Measurements from ENCODE around the gene MCRIP1. TPM values are rescaled to one million over a fixed set of nuclear protein-coding genes. Genes with fewer than 3 reads are reported as not detected.

MCRIP1 gene
- total and polyA plus RNA-seq, 2 donors (not counting 1 experiment from before 2014, with no cell fraction given), result 69.7 to 84.0 TPM

- no peak overlapping the region for H3K27ac Mint-ChIP-seq
- no peaks in the 10 kb centered on the region for H3K9me3 ChIP-seq (ENCODE audit: control extremely low read depth in 1 of 3, control insufficient read depth in 2 of 3, insufficient read depth in 1 of 3, low read length in 2 of 3)
- intact Hi-C loops (cut with micrococcal nuclease), result no loop called here
- H3K27ac ChIP-seq (ENCODE audit: low read length in 2 of 2), result no peak overlapping the region
- POLR2A ChIA-PET, result no interaction called here
- peaks cover 55% of the 10 kb centered on the region for H4K20me1 ChIP-seq (ENCODE audit: control insufficient read depth, insufficient read depth, low read length, poor library complexity, severe bottlenecking)
- CTCF ChIA-PET, result no interaction called here
- 92% methylated on average over 10 of the region's 11 CpGs for WGBS (ENCODE audit: insufficient coverage)
- no peak for TF ChIP-seq EZH2 (IDR thresholded peaks at IDR 0.05; ENCODE audit: borderline replicate concordance, insufficient read depth, low read depth, low read length, poor library complexity, severe bottlenecking)
- TF ChIP-seq, protein P1, sequence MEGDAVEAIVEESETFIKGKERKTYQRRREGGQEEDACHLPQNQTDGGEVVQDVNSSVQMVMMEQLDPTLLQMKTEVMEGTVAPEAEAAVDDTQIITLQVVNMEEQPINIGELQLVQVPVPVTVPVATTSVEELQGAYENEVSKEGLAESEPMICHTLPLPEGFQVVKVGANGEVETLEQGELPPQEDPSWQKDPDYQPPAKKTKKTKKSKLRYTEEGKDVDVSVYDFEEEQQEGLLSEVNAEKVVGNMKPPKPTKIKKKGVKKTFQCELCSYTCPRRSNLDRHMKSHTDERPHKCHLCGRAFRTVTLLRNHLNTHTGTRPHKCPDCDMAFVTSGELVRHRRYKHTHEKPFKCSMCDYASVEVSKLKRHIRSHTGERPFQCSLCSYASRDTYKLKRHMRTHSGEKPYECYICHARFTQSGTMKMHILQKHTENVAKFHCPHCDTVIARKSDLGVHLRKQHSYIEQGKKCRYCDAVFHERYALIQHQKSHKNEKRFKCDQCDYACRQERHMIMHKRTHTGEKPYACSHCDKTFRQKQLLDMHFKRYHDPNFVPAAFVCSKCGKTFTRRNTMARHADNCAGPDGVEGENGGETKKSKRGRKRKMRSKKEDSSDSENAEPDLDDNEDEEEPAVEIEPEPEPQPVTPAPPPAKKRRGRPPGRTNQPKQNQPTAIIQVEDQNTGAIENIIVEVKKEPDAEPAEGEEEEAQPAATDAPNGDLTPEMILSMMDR (IDR thresholded peaks at IDR 0.05), result no peak
- peaks cover 10% of the 10 kb centered on the region for H3K4me1 Mint-ChIP-seq
- no peak overlapping the region for H3K4me3 ChIP-seq (ENCODE audit: control extremely low read depth in 1 of 5, extremely low read depth in 1 of 5, insufficient read depth in 1 of 5, low read depth in 2 of 5, low read length in 4 of 5)
- ATAC-seq (ENCODE audit: low read depth), result no peak
- no peak overlapping the region for H3K4me3 Mint-ChIP-seq
- H3K4me1 ChIP-seq (ENCODE audit: control insufficient read depth in 2 of 2, insufficient read depth in 2 of 2, low read length in 2 of 2), result no peaks in the 10 kb centered on the region
- H3K79me2 ChIP-seq (ENCODE audit: control insufficient read depth, insufficient read depth, low read length), result peaks cover 45% of the 10 kb centered on the region
- H3K9me3 Mint-ChIP-seq (ENCODE audit: insufficient read depth), result no peaks in the 10 kb centered on the region
- H3K9ac ChIP-seq (ENCODE audit: low read length), result no peak overlapping the region
- H3K27me3 Mint-ChIP-seq, result no peaks in the 10 kb centered on the region
- H2AFZ ChIP-seq (ENCODE audit: insufficient read depth, low read depth, low read length, poor library complexity, severe bottlenecking), result no peak overlapping the region
- no peak for DNase-seq
- no peak overlapping the region for H3K4me2 ChIP-seq (replicated peaks; ENCODE audit: low read depth, low read length, poor library complexity, severe bottlenecking)
- no peaks in the 10 kb centered on the region for H3K27me3 ChIP-seq (replicated peaks in 1 of 4; ENCODE audit: control extremely low read depth in 1 of 4, control insufficient read depth in 3 of 4, insufficient read depth in 4 of 4, low read length in 3 of 4)
- H3K36me3 ChIP-seq (replicated peaks in 1 of 2; ENCODE audit: control extremely low read depth in 1 of 2, control insufficient read depth in 1 of 2, extremely low read depth in 1 of 2, insufficient read depth in 2 of 2, low read length in 1 of 2), result peaks cover 0 to 15% of the 10 kb centered on the region in 2 experiments
Observed at GRCh38 chr17:81825841-81826466, 7.1 kb downstream of the MCRIP1 start.

DNA sequence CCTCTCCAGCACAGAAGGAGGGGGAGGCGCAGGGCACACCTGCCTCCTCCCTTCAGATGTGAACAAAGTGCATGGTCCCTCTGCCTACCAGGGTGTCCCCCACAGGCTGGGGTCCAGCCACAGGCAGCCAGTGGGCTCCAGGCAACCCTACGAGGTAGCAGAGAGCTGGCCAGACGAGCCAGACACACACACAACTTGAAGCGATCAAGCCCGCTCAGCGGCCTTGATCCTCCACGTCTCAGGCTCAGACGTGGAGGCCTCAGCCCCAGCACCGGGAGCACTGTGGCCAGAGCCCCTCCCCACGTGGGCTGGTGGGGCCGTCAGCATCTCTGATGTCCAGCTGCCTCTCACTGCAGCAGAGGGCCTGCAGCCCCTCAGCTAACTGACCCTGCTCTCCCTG is 8.5 kb downstream of the MCRIP1 start:
- ChIA-PET CTCF (no interaction called here), POLR2A (no interaction called here)
- H3K9me3 ChIP-seq (ENCODE audit: control extremely low read depth in 1 of 3, control insufficient read depth in 2 of 3, insufficient read depth in 1 of 3, low read length in 2 of 3), result no peaks in the 10 kb centered on the region
- peaks cover 0 to 12% of the 10 kb centered on the region in 2 experiments for H3K36me3 ChIP-seq (replicated peaks in 1 of 2; ENCODE audit: control extremely low read depth in 1 of 2, control insufficient read depth in 1 of 2, extremely low read depth in 1 of 2, insufficient read depth in 2 of 2, low read length in 1 of 2)
- Mint-ChIP-seq H3K27ac (no peak overlapping the region), H3K27me3 (no peaks in the 10 kb centered on the region), H3K4me1 (peaks cover 9% of the 10 kb centered on the region), H3K9me3 (ENCODE audit: insufficient read depth) (no peaks in the 10 kb centered on the region), H3K4me3 (no peak overlapping the region)
- no peaks in the 10 kb centered on the region for H3K4me1 ChIP-seq (ENCODE audit: control insufficient read depth in 2 of 2, insufficient read depth in 2 of 2, low read length in 2 of 2)
- ATAC-seq (ENCODE audit: low read depth), result no peak
- no peak for TF ChIP-seq EZH2 (IDR thresholded peaks at IDR 0.05; ENCODE audit: borderline replicate concordance, insufficient read depth, low read depth, low read length, poor library complexity, severe bottlenecking)
- TF ChIP-seq, protein P1 (IDR thresholded peaks at IDR 0.05), result no peak
- H3K4me3 ChIP-seq (ENCODE audit: control extremely low read depth in 1 of 5, extremely low read depth in 1 of 5, insufficient read depth in 1 of 5, low read depth in 2 of 5, low read length in 4 of 5), result no peak overlapping the region
- intact Hi-C loops (cut with micrococcal nuclease), result no loop called here
- no peak overlapping the region for H3K9ac ChIP-seq (ENCODE audit: low read length)
- H3K27ac ChIP-seq (ENCODE audit: low read length in 2 of 2), result no peak overlapping the region
- peaks cover 33% of the 10 kb centered on the region for H3K79me2 ChIP-seq (ENCODE audit: control insufficient read depth, insufficient read depth, low read length)
- H2AFZ ChIP-seq (ENCODE audit: insufficient read depth, low read depth, low read length, poor library complexity, severe bottlenecking), result no peak overlapping the region
- no peak overlapping the region for H3K4me2 ChIP-seq (replicated peaks; ENCODE audit: low read depth, low read length, poor library complexity, severe bottlenecking)
- peaks cover 45% of the 10 kb centered on the region for H4K20me1 ChIP-seq (ENCODE audit: control insufficient read depth, insufficient read depth, low read length, poor library complexity, severe bottlenecking)
- 92% methylated on average over 11 of the region's 11 CpGs for WGBS (ENCODE audit: insufficient coverage)
- DNase-seq, result no peak
- H3K27me3 ChIP-seq (replicated peaks in 1 of 4; ENCODE audit: control extremely low read depth in 1 of 4, control insufficient read depth in 3 of 4, insufficient read depth in 4 of 4, low read length in 3 of 4), result no peaks in the 10 kb centered on the region

Data from B cell (primary cell).